HepG2 (cell line): ENCODE results near the gene AADACL2.

Source experiments
- ARID5B ChIP-seq: IDR thresholded peaks from 2 replicates; pipeline ENCODE4 v1.4.0; 2020; ENCODE audit warnings: mild to moderate bottlenecking, missing genetic modification reagents
- CTCF ChIP-seq: sonication (generic); formaldehyde crosslinking; IDR thresholded peaks from 2 replicates; pipeline ENCODE4 v1.5.0; 2020; ENCODE audit warnings: mild to moderate bottlenecking, missing genetic modification reagents, moderate library complexity
- MAX ChIP-seq: IDR thresholded peaks from 2 replicates; pipeline ENCODE4 v1.6.1; 2012; ENCODE audit warnings: inconsistent platforms
- MLLT10 ChIP-seq: sonication (generic); formaldehyde crosslinking; IDR thresholded peaks from 2 replicates; pipeline ENCODE4 v1.4.0; 2020; ENCODE audit warnings: missing genetic modification reagents
- PAX8 ChIP-seq: sonication (generic); formaldehyde crosslinking; IDR thresholded peaks from 2 replicates; pipeline ENCODE4 v1.8.0; 2022; ENCODE audit warnings: mild to moderate bottlenecking, missing genetic modification reagents, borderline replicate concordance
- POLR2AphosphoS5 ChIP-seq: IDR thresholded peaks from 2 replicates; pipeline ENCODE4 v1.6.1; 2012; ENCODE audit warnings: low read depth, low read length
- REST ChIP-seq, 2 experiments: IDR thresholded peaks; 2 replicates each; pipeline ENCODE4 v1.6.1; 2011 to 2012; ENCODE audit warnings: low read length in 2 of 2, borderline replicate concordance in 1 of 2, low read depth in 1 of 2, mild to moderate bottlenecking in 1 of 2, moderate library complexity in 1 of 2
- SAFB2 ChIP-seq: sonication (generic); formaldehyde crosslinking; IDR thresholded peaks from 2 replicates; pipeline ENCODE4 v1.5.1; 2020; ENCODE audit warnings: missing genetic modification reagents, low read depth, mild to moderate bottlenecking, borderline replicate concordance
- SUZ12 ChIP-seq: fragments of 150-350 bp; IDR thresholded peaks from 2 replicates; pipeline ENCODE4 v1.6.1; 2014; ENCODE audit warnings: low read depth, low read length
- USF2 ChIP-seq, 2 experiments: sonication (generic) in 1 of 2; formaldehyde crosslinking in 1 of 2; IDR thresholded peaks; 2 replicates each; pipeline versions ENCODE4 v1.5.1 to v1.6.1; 2011 to 2020; ENCODE audit warnings: borderline replicate concordance in 1 of 2, low read depth in 1 of 2, low read length in 1 of 2, mild to moderate bottlenecking in 1 of 2, missing genetic modification reagents in 1 of 2, moderate library complexity in 1 of 2
- ZFX ChIP-seq: sonication (generic); formaldehyde crosslinking; IDR thresholded peaks from 2 replicates; pipeline ENCODE4 v1.4.0; 2020; ENCODE audit warnings: mild to moderate bottlenecking, low read depth, missing genetic modification reagents, moderate library complexity
- ZNF354B ChIP-seq: sonication (generic); formaldehyde crosslinking; IDR thresholded peaks from 2 replicates; pipeline ENCODE4 v1.8.0; 2022; ENCODE audit warnings: mild to moderate bottlenecking, missing genetic modification reagents

- no peak for TF ChIP-seq MAX
- TF ChIP-seq CTCF (CRISPR knock-in tag): no peak
- no peak for TF ChIP-seq SUZ12
- no peak for TF ChIP-seq REST (IDR thresholded peaks at IDR 0.05; ENCODE audit: borderline replicate concordance in 1 of 2, low read depth in 1 of 2, low read length in 2 of 2)
- TF ChIP-seq SAFB2 (CRISPR knock-in tag): no peak
- TF ChIP-seq USF2 (IDR thresholded peaks at IDR 0.05; ENCODE audit: low read depth, low read length): no peak
- no peak for TF ChIP-seq USF2 (CRISPR knock-in tag; IDR thresholded peaks at IDR 0.05; ENCODE audit: borderline replicate concordance)
- no peak for TF ChIP-seq ZNF354B
- TF ChIP-seq ZFX (CRISPR knock-in tag): no peak
- no peak for TF ChIP-seq ARID5B (CRISPR knock-in tag)
- no peak for TF ChIP-seq POLR2AphosphoS5
- no peak for TF ChIP-seq PAX8 (CRISPR knock-in tag)
- no peak for TF ChIP-seq MLLT10
These were observed 70.5 kb downstream of the AADACL2 start for GRCh38 chr3:151804267-151804666.
